Amniotic stem cell (primary cell): Measurements from ENCODE around the gene BAK1.
A peak's percentile ranks its signal among the peaks of the same experiment; 100 is the strongest.
"Not testable (repeated sequence)": the region's sequence is repeated elsewhere in the genome, so short reads cannot be mapped to it uniquely, and the experiment has no call there.

Experiments
- DNase-seq: peaks from one replicate; lab custom pipeline; 2025; lab: John Stamatoyannopoulos, UW

Gene BAK1

DNA sequence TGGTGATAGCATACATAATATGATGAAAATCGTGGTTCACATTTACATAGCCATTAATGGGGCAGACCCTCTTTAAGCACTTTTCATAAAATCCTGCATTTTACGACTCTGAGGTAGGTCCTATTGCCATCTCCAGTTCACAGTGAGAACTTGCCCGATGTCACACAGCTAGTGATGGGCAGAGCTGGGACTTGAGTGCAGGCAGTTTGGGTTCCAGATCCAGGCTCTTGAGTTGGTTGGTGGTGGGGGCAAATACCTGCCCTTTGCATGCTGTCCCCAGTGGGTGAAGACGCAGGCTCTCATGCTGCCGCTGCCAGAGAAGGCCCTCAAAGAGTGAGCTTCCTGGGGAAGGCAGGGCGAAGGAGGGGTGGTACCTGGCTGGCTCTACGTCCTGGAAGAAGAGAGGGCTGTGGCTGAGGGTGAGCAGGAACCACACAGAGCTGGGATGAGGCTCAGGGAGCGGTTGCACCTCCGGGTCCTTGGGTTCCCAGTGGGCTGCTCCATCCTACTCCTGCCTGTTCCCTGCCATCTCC, 6.1 kb upstream of the BAK1 start:
- DNase-seq = no peak

DNA sequence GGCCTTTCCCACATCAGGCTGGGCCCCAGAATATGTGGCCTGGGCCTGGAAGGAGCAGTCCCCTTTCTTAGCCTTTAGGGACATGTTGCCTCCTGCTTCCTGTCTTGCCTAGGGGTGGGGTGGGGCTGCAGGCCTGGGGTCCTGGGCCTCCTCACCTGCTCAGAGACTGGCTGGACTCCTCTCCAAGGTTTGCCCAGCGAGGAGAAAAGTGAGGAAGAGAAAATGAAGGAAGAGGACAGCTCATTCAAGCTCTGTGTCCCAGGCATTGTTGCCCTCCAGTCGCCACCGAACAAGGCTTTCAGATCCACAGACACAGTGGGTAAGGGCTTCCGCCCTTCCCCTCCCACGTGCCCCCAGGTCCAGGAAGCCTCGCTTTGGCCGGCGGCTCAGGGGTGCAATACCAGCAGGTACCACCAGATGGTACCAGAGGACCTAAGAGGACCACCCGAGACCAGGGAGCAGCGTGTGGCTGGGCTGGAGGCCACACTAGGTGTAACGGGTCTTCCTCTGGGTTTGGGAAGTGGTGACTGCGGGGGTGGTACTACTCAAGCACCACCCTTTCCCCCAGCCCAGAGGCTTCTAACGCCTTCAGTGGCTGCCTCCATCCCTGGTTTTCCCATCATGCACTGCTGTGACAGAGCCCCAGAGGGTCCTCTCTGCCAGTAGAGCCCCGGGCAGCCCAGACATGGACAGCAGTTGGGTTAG, 5.5 kb upstream of the BAK1 start:
- peak; percentile 23 for DNase-seq

DNA sequence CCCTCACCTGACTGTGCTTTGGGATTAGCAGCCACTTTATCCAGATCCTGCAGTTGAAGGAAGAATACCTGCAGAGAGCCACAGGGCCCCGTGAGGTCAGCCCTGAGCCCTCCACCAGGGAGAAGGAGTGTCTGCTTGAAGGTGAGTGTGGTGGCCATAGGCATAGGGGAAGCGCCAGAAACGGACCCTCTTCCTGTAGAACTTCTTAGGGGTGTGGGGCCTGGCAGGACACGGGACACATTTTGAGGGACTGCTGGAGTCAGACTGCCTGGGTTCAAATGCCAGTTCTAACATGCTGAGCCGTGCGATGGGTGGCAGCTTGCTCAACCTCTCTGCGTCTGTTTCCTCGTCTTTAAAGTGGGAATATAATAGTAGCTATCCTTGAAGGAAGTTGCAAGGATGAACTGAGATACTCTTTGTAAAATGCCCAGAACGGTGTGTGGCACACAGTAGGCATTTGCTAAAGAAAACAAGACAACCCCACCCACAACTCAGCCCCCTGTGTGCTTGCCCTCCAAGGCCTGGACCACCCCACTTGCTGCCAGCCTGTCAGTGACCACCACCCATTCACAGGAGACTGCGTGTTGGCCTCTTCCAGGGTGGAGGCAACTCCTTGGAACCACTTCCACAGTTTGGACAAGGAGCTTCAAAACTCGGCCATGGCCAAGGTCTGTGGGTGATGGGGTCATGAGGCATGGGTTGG, 4.8 kb upstream of the BAK1 start:
- DNase-seq = no peak

DNA sequence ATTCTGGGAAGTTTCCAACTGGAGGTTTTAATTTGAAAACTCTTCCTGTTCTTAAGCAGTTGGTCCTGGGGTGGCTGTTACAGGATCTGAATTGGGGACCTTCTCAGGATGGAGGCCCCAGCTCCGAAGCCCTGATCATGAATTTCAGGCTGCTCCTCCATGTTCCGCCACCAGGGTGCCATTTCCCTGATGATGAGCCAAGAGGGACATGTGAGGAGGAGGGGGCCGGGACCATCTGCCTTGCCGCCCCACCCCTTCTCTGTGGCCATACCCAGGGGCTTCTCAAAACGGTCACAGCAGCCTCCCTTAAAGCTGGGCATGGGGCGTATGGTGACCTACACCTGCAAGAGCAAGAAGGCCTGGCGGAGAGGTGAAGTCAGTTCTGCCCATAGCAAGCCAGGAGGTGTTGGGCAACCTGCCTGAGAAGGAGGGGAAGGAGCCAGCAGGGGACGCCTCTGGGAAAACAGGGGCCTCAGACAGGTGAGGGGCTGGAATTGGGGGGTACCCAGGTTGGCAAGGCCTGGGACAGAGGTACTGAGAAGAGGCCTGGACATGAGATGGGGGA, 3.6 kb upstream of the BAK1 start:
- no peak for DNase-seq

DNA sequence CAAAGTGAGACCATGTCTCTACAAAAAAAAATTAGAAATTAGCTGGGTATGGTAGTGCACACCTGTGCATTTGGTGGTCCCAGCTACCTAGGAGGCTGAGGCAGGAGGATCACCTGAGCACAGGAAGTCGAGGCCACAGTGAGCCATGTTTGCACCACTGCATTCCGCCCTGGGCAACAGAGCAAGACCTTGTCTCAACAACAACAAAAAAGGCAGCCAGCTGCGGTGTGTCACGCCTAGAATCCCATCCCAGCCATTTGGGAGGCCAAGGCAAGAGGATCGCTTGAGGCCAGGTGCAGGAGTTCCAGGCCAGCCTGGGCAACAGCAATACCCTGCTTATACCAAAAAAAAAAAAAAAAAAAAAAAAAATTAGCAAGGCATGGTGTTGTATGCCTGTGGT, 1.1 kb upstream of the BAK1 start:
- DNase-seq = no peak

DNA sequence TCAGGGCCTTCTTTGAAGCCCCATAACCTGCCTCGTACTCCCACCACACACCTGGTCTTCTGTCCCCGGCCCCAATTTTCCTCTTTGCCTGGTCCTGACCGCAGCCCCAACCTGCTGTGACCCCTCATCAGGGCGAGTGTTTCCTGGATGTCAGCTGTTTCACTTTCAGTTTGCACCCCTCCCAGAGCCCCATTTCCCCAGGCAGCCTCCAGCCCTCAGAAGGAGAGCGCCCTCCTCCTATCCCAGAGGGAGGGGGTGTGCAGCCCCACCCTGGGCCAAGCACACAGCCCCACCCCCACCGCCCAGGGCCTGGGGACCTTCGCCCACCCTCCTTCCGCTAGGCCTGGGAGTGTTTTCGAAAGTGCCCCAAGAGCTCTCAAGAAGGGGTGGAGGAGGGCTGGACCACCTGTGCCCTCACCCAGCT, 1.5 kb downstream of the BAK1 start:
- no peak for DNase-seq

DNA sequence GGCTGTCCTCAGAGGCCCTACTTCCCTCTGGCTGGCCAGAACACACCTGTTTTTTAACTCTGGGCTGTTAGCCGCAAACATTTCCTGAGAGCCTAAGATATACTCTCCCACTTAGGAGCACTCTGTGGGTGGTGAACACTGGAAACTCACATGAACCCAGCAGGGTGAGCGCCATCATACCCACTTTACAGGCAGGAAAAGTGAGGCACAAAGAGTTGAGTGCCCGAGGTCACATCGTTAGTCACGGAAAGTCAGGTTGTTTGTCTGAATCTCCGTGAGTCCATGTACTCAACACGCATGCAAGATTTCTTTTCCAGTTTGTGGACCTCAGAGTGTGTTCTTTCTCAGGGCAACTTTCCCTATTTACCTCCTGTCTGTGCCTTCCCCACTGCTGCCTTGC, 1.9 kb downstream of the BAK1 start:
- DNase-seq = no peak

DNA sequence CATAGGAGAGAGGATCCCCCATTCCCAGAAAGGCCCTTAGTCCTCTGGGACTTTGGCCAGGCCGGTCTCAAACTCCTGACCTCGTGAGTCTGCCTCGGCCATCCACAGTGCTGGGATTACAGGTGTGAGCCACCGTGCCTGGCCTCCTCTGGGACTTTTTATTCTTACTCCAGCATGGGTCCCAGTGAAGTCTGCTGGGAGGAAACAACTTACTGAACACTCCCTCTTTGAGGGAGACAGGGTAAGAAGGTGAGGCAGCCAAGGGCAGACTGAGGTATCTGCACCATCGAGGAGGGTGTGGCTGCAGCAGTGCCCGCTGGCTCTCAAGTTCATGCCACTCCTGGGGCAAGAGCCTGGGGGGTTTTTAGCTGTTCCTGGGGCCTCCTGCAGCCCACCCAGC, 2.4 kb downstream of the BAK1 start:
- DNase-seq = no peak

DNA sequence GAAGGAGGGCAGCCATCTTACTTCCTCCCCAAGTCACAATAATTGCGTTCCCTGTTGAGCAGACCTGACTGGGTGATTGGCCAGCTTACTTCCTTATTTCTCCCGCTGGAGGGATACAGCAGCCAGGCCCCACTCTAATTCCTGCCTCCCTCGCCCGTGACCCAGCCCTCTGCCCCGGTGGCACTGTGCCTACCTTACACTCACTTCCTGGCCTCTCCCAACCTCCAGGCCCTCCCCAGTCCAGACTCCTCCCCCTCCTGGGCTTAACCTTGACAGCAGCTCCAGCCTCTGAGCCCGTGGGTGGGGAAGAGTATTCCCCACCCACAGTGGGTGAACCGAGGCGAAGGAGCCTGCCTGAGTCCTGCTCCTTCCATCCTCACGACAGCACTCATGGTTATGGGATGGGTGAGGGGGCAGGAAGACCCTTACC, 3.0 kb downstream of the BAK1 start:
- no peak for DNase-seq

DNA sequence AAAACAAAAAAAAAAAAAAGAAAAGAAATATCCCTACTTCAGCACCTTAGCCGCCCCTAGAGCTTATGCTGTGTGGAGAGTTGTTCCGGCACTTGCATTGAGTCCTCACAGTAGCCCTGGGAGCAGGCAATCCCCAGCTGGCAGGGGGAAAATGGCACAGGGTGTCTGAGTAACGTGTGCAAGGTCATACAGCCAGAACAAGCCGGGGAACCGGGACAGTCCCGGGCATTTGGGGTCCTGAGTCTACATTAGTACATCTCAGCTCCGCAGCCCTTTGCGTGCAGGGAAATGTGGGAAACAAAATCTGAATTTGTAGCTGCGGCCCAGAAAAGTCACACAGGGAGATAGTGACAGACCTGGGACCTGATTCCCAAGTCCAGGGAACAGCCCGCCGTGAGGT, 3.4 kb downstream of the BAK1 start:
- no peak for DNase-seq

DNA sequence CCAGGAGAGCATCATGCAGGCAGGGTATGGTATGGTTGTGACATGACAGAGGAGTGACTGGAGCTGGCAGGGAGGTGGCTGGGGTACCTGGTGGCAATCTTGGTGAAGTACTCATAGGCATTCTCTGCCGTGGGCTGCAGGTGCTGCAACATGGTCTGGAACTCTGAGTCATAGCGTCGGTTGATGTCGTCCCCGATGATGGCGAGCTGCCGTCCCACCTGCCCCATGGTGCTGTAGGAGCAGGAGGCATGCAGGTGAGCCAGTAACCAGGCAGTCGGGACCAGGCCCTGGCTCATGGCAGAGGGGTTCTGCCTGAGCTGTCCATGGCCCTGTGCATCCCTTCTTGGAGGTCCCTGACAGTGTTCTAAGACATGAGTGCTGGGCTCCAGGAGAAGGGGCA, 4.9 kb downstream of the BAK1 start:
- no peak for DNase-seq

DNA sequence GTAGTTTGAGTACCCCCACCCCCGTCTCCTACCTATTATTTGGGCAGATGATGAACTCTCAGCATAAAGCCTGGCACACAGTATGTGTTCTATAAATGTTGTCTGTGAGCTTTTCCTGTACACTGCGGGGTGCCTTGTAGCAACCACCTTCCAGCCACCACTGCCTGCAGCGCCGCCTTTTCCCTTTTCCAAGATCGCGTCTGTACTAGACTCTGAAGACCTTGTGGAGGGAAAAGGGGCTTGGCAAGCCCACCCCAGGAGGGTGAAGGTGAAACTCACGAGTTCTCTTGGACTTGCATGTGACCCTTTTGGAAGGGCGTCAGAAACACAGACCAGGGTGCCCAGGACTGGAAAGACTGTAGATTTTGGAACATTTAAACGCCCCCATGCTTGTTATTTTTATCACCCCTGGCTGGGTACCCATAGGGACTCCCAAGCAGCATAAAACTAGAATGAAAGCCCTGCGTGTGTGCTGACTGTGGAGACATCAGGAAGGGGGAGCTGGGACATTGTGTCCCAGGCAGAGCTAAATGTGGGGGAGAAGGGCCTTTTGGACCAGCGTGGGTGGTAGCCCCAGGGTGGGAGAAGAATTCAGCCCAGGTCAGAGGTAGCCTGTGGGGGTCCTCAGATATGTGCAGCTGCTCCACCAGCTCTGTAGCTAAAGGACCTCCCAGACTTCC, 8.3 kb downstream of the BAK1 start:
- no peak for DNase-seq

DNA sequence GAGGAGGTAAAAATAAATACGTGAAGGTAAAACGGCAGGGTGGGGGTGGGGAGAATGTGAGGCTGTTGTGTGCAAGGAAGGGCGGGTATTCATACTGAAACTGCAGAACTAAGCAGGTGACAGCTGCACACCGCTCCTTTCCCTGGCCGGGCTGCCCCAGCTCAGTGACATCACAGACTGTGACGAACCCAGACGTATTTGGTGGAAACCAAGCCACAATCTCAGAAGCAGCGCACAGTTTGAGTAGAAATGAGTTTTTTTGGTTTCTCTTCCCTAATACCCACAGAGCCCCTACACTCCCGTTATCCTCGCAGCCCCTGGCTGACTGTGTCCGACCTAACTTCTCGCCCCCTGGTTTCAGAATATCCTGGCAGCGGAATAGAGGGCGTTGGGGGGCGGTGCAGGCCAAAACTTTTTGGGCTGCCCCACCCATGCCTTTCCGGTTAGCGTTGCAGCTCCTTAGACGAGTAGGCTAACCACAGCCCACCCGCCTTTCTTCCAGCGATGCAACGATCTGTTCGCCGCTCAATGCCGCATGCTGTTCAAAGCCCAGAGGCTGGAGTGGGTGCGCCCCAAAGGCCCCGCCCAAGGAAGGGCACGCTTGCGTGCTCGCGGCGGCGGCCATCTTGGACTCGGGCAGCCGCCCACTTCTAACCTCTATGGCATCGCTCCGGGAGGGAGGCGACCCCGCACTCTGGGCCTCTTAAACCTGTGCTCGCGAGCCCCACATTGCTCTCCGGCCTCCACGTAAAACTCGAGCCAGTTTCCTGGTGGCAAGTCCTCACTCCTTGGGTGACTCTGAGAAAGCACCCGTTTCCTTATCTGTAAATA, 9.1 kb downstream of the BAK1 start:
- peak; percentile 56 for DNase-seq

DNA sequence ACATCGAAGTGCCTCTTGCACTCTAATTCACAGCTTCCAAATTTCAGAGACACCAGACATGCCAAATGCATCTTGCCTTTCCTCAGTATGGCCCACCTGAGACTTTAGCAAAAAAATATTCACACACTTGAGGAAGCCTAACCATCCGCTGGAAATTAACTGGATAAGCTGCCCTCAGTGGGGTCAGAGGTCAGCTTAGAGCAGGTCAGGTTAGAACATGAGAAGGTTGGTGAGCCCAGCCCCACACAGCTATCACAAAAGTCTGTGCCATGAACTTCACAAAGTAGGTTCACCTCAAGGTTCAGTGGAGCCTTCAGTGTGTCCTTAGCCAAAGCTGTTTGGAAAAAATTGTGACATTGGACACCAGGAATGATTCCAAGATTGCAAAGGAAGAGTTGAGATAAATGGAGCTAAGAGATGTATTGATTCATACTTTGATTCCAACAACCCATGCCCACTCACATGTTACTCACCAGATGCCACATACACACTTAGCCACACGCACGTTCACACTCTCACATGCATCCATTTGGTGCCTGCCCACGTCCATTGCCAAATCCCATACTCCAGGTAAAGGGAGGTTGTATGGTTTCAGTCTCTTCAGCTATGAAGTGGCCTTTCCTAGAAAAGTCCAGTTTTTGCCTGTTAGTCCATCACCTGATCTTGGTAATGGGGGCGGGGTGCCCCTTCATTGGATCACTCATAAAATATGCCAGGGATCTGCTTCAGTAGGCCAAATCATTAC, 11.1 kb downstream of the BAK1 start:
- no peak for DNase-seq

DNA sequence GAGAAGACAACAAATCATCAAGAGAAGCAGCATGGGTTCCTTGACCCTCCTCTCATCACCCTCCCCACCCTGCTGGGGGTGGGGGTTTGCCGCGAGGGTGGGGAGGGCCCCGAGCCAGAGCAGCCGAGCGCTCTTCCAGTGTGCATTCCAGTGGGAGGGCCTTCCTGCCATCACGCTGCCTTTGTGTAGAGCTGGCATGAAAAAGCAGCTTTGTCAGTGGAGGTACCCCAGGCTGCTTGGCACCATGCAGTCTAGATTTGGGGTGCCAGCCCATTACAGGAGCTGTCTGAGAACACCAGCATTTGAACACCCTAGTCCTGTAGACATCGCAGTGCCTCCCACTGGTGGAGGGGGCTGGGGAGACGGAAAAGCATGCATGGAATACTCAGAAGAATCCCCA, 12.2 kb downstream of the BAK1 start:
- DNase-seq = no peak

DNA sequence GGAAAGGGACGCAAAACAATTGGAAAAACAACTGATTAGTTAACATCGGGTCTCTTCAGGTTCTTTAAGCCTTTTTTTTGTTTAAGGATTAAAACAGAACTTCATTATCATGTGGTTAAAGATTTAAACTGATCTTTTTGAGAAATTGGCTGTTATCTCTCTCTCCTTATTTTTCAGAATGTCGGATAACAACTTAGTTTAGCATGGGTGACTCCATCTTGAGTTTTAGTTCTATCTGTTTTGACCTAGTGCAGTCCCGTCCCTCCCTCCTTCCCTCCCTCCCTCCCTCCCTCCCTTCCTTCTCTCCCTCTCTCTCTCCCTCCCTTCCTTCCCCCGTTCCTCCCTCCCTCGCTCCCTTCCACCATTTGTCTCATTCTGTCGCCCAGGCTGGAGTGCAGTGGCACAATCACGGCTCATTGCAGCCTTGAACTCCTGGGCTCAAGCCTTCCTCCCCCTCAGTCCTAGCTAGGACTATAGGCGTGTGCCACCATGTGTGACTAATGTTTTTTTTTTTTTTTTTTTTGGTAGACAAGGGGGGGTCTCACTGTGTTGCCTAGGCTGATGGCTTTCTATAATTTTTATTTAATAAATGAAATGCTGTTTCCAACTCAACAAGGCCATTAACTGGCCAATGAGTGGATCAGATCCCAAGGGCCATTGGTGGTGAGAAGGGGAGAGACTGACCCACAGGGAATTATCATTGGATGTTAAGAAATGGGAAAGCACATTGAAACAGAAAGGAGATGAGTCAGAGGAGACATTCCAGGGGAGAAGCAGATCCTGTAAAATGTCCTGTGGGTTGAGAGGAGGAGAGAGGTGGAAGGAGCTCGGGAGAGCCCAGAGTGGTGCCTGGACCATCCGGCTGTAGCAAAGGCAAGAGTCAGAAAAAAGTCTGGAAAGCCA, 13.6 kb downstream of the BAK1 start:
- DNase-seq = no peak

DNA sequence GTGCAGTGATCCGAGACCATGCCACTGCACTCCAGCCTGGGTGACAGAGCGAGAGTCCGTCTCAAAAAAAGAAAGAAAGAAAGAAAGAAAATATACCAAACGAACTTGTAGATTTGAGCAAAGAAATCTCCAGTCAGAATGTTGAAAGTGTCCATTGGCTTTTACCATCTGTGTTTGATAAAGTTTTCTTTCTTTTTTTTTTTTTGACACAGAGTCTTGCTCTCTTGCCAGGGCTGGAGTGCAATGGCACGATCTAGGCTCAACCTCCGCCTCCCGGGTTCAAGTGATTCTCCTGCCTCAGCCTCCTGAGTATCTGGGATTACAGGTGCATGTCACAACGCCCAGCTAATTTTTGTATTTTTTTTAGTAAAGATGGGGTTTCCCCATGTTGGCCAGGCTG, 21.3 kb downstream of the BAK1 start:
- no peak for DNase-seq

DNA sequence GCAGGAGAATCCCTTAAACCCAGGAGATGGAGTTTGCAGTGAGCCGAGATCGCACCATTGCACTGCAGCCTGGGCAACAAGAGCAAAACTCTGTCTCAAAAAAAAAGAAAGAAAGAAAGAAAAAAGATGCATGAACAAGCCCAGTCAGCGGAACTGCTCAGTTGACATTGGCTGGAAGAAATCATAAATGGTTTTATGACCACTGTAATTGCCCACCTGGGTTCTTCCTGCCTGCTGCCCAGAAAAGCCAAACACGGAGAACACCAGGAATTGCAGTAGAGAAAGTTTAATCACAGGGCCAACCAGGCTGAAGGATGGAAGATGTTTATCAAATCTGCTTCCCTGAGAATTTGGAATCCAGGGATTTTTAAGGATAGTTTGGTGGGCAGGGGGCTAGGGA, 22.7 kb downstream of the BAK1 start:
- DNase-seq = no peak

DNA sequence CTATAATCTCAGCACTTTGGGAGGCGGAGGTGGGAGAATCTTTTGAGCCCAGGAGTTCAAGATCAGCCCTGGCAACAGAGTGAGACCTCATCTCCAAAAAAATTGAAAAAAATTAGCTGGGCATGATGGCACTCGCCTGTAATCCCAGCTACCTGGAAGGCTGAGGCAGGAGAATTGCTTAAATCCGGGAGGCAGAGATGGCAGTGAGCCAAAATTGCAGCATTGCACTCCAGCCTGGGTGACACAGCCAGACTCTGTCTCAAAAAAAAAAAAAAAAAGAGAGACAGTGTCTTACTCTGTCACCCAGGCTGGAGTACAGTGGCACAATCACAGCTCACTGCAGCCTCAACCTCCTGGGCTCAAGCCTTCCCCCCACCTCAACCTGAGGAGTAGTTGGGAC, 27.2 kb downstream of the BAK1 start:
- DNase-seq = not testable (repeated sequence)

DNA sequence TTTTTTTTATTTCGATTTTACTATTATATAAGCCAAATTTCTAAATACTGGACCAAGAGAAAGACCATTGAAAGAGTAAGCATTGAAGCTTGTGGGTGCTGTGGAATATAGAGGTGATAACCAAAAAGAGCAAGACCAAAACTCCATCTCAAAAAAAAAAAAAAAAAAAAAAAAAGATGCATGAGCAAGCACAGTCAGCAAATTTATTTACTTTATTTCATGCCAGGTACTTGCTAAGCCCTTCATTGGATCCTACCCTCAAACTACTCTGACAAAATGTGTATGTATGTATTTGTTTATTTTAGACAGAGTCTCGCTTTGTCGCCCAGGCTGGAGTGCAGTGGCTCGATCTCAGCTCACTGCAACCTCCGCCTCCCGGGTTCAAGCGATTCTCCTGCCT, 27.8 kb downstream of the BAK1 start:
- no peak for DNase-seq
